GM18861 (cell line): ENCODE data around the gene CLDN3.

Experiments
- ATAC-seq: cut with Tn5 transposase; IDR thresholded peaks from one replicate; pipeline ENCODE4 v1.9.1; 2021; ENCODE audit not compliant: unreplicated experiment

The CLDN3 gene

DNA sequence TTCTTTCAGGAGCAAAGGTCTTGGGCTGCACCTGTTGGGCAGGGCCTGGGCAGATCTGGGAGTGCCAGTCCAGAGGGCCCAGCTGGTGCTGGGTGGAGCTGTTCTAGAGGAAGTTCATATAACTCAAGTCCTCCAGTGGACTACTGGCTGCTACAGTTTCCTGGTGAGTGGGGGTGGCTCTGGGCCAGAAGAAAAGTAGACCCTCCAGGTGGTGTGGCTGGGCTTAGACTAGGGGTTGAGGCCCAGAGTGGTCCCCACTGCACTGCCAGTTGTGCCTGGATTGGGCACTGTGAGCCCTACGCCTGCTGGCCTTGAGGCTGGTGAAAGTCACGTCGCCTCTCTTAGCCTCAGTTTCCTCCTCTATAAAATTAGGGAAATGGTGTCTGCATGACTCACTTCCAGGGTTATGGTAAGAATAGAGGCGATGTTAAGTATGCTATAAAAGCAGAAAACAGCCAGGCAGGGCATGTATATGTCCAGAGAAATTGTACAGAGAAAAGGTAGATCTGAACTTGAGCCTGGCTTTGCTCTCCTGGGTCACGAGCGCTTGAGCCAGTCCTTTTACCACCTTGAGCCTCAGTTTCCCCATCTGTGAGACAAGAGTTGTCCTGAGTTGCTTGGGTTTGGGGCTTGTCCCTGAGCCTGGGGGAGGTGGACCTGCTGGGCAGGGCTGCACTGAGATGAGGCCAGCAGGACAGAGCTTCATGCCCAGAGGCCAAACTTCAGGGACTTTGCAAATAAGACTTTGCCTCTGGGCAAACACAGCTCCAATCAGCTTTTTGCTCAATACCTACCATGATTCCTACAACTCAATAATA lies 3.8 kb upstream of the CLDN3 start:
- ATAC-seq = no peak

GRCh38 chr7:73770860-73771670 lies 995 bp upstream of the CLDN3 start:
- no peak for ATAC-seq

GRCh38 chr7:73769481-73770001 lies 529 bp downstream of the CLDN3 start:
- ATAC-seq = no peak

DNA sequence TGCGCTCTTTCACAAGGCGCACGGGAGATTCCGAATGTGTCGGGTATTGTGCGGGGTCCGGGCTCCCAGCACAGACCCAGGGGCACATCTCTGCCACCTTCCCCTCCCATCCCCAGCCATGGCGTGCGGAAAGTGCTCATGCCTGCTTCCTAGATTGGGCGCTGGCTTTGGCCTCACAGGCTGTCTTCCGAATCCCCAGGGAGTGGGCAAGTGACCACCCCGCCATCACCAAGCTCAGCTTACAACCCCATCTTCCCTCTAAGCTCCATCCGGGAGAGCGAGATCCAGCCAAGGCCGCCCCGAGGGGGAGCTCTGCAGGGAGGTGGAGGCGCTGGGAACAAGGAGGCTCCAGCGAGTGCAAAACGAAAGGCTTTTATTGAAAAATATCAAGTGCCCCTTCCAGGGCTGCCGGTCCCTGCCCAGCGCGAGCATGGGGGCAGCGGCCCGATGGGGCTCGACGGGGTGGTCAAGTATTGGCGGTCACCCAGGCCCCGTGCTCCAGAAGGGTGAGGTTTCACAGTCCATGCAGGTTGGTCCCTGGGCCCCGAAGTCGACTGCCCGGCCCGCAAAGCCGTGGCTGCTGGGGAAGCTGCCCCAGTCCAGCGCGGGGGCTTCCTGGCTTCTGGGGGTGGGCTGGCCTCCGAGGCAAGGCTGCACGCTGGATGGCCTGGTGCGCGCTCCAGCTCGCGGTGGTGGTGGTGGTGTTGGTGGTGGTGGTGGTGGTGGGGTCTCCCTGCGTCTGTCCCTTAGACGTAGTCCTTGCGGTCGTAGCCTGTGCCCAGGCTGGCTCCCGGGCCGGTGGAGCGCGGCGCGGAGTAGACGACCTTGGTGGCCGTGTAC lies 1.2 kb downstream of the CLDN3 start:
- ATAC-seq = no peak

DNA sequence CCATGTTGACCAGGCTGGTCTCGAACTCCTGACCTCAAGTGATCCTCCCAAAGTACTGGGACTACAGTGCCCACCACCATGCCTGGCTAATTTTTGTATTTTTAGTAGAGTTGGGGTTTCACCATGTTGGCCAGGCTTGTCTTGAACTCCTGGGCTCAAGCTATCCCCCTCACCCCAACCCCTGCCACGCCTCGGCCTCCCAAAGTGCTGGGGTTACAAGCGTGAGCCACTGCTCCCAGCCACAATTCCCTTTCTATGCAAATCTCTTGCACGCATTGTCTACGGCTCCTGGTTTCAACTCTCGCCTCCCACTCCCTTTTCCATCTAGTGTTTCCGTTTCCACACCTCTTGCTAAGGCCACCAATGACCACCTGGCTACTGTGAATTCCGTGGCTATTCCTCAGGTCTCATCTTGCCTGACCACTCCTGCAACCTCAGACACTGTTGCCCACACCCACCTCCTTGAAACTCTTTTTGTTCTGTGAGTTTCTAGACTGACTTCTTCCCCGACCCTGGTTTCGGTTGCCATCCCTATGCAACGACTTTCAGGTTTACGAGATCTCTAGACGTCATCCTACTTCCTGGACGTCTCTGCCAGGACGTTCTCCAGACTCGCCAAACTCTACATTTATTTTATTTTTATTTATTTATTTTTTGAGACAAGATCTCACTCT lies 3.4 kb downstream of the CLDN3 start:
- ATAC-seq = no peak

- ATAC-seq = no peak
These were observed 7.4 kb downstream of the CLDN3 start for GRCh38 chr7:73762659-73762999.

GRCh38 chr7:73761854-73762658 lies 8.0 kb downstream of the CLDN3 start:
- no peak for ATAC-seq

GRCh38 chr7:73758581-73759138 lies 11.4 kb downstream of the CLDN3 start:
- no peak for ATAC-seq

DNA sequence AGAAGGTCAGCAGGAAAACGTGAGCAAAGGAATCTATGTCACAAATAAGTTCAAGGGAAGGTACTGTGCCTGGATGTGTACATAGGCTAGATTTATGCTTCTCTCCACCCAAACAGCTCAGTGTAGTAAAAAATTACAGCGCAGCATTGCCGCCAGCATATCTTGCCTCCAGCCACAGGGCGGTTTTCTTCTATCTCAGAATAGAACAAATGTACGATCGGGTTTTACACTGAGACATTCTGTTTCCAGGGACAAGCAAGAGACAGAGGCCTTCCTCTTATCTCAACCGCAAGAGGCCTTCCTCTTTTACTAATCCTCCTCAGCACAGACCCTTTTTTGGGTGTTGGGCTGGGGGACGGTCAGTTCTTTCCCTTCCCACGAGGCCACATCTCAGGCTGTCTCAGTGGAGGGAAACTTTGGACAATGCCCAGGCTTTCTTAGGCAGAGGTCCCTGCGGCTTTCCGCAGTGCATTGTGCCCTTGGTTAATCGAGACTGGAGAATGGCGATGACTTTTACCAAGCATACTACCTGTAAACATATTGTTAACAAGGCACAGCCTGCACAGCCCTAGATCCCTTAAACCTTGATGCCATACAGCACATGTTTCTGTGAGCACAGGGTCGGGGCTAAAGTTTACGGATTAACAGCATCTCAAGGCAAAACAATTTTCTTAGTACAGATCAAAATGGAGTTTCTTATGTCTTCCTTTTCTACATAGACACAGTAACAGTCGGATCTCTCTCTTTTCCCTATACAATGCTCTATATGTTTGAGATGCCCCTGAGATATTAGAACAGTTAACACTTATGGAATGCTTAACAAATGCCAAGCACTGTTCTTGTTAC lies 19.9 kb downstream of the CLDN3 start:
- ATAC-seq = no peak

DNA sequence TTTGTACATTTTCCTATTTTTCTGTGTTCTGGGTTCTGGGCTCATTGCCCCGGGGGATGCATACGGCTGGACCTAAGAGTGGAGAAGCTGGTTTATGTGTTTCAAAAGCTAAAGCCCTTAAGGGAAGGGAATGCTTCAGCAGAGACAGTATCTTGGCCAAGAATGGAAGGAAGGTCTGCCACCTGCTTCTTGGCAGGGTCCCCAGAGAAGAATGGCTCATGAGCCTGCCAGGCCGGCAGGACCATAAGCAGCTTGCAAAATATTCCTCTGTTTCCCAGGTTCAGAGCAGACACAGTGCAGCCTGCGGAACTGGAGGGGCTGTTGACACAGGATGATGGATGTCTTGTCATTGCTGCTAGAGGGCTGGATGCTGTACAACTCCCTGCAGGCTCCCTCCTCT lies 23.7 kb downstream of the CLDN3 start:
- no peak for ATAC-seq

- no peak for ATAC-seq
These were observed 27.1 kb downstream of the CLDN3 start for GRCh38 chr7:73742753-73743641.

DNA sequence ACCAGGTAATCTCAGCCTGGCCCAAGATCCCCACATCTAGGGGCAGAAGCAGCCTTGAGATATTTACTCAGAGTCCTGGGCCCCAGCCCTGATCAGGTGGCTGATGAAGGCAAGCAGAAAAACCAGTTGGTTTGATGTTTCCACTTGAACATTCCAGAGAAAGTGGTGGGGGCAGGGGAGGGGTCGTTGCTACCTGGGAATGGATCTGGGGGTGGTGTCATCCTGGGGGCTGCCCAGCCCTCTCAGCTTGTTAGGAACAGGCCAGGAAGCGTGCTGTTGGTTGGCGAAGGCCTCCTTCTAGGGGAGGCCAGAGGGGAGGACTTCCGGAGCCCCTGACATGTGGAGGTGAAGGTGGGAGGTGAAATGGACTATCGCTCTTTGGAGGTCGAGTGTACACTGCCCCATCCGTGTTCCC lies 27.7 kb downstream of the CLDN3 start:
- ATAC-seq = no peak

DNA sequence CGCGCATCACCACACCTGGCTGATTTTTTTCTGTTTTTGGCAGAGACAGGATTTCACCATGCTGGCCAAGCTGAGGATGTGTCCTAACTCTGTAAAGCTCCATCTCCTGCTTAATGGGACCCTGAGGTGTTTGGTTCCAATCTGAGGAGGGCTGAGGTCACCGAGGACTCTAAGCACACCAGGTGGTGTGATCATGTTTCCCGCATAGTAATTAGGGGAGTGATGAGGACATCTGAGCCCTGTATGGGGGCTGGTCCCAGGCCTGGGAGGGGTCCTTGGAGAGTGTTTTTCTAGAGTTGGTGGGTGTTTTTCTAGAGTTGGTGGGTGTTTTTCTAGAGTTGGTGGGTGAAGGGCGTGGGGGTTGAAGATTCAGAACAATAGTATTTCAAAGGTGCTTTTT lies 28.5 kb downstream of the CLDN3 start:
- ATAC-seq = no peak

DNA sequence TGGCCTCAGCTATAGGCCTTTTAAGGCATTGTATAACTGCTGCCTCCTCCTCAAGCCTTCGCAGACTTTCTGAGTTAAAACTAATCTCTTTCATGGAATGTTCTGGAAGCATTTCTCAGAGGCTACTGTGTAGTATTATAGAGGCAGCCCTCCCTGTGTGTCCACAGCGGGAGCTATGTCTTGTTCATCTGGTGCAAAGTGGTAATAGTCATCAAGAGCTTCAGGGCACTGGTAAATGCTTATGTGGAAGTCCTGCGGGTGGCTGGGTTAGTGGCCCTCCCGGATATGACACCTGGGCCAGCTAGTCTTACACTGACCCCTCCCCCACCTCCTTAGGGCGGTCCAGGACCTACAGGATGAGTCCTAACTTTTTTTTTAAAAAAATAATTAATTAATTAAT lies 29.3 kb downstream of the CLDN3 start:
- no peak for ATAC-seq

- no peak for ATAC-seq
These were observed 29.9 kb downstream of the CLDN3 start for GRCh38 chr7:73740212-73740611.

DNA sequence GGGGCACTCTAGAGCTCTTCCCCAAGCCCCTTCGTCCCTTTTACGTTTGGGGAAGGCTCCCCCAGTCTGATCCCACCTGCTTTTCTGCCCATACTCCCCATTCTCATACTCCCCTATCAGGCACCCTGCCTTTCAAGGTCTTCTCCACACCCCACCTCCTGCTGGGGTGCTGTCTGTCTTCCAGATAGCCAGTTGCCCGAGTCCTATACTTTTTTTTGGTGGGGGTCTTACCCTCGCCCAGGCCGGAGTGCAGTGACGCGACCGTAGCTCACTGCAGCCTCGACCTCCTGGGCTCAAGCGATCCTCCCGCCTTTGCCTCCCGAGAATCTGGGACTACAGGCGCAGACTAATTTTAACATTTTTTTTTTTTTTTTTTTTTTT lies 30.7 kb downstream of the CLDN3 start:
- no peak for ATAC-seq

DNA sequence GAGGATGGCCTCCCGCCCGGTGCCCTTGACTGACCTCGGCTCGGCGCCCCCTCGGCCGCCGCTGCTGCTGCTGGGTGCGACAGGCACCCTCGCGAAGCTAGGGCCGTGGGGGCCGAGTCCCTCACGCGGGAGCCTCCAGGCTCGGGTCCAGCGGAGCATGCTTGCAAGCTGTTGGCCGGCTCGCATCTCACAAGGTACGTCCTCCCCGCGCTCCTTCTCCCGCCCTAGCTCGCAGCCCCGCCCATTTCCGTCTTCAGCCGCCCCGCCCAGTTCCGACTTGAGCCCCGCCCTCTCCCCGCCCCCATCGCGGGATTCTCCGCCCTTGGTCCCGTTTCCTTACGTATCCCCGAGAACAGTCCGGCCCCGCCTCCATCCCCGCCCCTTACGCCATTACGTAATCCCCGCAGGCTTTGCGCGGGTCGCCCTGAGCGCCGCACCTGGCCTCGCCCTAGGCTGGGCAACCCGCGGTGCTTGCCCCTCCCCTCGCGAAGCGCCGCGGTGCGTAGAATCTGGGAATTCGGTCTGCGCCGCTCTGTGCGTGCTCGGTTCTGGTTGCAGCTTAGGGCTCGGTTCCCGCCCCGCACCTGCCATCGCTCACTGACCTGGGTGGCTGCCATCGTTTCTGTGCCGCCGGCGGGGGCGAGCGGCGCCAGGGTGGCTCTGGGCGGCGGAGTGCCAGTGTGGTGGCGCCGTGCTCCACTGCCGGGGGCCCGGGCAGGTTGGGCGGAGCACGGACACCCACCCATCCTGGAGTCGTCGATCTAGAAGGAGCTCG lies 31.3 kb downstream of the CLDN3 start, which contains the start of gene ABHD11:
TSS of gene ABHD11 (minus strand) at position 191 of the 775 bp plus-strand sequence. CDS start at position 159, 32 bp downstream.
- peak; percentile 70 for ATAC-seq
